ENCODE data around the gene LARGE1. TPM values are rescaled to one million over a fixed set of nuclear protein-coding genes. Genes with fewer than 3 reads are reported as not detected.

The LARGE1 gene
- total RNA-seq, 1 donor, result 22.8 TPM

DNA sequence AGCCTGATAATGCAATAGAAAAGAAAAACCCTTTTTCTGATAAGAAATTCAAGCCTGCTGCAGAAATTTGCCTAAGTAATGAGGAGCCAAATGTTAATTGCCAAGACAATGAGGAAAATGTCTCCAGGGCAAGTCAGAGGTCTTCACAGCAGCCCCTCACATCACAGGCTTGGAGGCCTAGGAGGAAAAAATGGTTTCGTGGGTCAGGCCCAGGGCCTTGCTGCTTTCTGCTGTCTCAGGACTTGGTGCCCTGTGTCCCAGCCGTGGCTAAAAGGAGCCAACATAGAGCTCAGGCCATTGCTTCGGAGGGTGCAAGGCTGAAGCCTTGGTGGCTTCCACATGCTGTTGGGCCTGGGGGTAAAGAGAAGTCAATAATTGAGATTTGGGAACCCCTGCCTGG is 131.3 kb downstream of the LARGE1 start:
- no peaks in the 10 kb centered on the region for H4K20me1 ChIP-seq (ENCODE audit: insufficient read depth, low read length)
- peaks cover 3% of the 10 kb centered on the region for H3K4me1 ChIP-seq (ENCODE audit: insufficient read depth, low read length)
- no peak for DNase-seq (ENCODE audit: insufficient read length, low spot score, missing footprints)
- no peaks in the 10 kb centered on the region for H3K79me2 ChIP-seq (ENCODE audit: insufficient read depth, low read length)
- TF ChIP-seq, protein P1, sequence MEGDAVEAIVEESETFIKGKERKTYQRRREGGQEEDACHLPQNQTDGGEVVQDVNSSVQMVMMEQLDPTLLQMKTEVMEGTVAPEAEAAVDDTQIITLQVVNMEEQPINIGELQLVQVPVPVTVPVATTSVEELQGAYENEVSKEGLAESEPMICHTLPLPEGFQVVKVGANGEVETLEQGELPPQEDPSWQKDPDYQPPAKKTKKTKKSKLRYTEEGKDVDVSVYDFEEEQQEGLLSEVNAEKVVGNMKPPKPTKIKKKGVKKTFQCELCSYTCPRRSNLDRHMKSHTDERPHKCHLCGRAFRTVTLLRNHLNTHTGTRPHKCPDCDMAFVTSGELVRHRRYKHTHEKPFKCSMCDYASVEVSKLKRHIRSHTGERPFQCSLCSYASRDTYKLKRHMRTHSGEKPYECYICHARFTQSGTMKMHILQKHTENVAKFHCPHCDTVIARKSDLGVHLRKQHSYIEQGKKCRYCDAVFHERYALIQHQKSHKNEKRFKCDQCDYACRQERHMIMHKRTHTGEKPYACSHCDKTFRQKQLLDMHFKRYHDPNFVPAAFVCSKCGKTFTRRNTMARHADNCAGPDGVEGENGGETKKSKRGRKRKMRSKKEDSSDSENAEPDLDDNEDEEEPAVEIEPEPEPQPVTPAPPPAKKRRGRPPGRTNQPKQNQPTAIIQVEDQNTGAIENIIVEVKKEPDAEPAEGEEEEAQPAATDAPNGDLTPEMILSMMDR (IDR thresholded peaks at IDR 0.05; ENCODE audit: extremely low read depth, low read depth, low read length), result no peak
- no peak overlapping the region for H2AFZ ChIP-seq (ENCODE audit: low read length)
- peaks cover 2% of the 10 kb centered on the region for H3K9me3 ChIP-seq (ENCODE audit: low read depth, low read length)
- no peaks in the 10 kb centered on the region for H3K36me3 ChIP-seq (ENCODE audit: insufficient read depth, low read length)
- no peaks in the 10 kb centered on the region for H3K27me3 ChIP-seq (ENCODE audit: insufficient read depth, low read length)
- no peak overlapping the region for H3K27ac ChIP-seq (ENCODE audit: low read depth, low read length)
- H3K4me2 ChIP-seq (ENCODE audit: insufficient read depth, low read length), result no peak overlapping the region
- H3K4me3 ChIP-seq (ENCODE audit: insufficient read depth, low read length), result no peak overlapping the region

DNA sequence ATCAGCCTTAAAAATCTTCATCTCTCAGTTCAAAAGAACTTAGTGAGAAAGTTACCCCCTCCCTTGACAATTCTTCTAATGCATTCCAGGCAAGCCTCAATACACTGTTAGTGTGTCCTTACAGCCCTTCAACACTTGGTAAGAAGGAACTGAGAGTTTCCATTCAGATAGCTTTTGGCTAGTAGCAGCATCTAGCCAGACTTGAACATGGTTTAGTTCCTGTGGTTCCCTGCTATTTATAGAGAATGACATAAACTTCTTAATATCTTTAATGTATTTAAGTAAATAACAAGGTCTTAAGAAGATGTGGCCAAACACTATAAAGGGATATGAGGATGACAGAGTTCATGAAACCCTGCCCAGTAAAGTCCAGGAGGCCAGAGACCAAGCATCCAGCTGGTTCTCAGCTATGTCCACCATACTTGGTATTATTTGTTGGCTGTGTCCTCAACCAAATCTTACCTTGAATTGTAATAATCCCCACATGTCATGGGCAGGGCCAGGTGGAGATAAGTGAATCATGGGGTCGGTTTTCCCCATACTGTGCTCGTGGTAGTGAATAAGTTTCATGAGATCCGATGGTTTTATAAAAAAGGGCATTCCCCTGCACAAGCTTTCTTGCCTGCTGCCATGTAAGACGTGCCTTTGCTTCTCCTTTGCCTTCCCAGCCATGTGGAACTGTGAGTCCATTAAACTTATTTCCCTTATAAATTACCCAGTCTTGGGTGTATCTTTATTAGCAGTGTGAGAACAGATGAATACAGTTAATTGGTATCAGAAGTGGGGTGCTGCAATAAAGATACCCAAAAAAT is 132.4 kb downstream of the LARGE1 start:
- Histone ChIP-seq H3K27me3 (ENCODE audit: insufficient read depth, low read length) (no peaks in the 10 kb centered on the region), H3K36me3 (ENCODE audit: insufficient read depth, low read length) (no peaks in the 10 kb centered on the region), H2AFZ (ENCODE audit: low read length) (no peak overlapping the region), H3K4me1 (ENCODE audit: insufficient read depth, low read length) (peaks cover 3% of the 10 kb centered on the region), H4K20me1 (ENCODE audit: insufficient read depth, low read length) (no peaks in the 10 kb centered on the region), H3K4me3 (ENCODE audit: insufficient read depth, low read length) (no peak overlapping the region), H3K9me3 (ENCODE audit: low read depth, low read length) (peaks cover 2% of the 10 kb centered on the region), H3K27ac (ENCODE audit: low read depth, low read length) (no peak overlapping the region), H3K79me2 (ENCODE audit: insufficient read depth, low read length) (no peaks in the 10 kb centered on the region), H3K4me2 (ENCODE audit: insufficient read depth, low read length) (no peak overlapping the region)
- DNase-seq (ENCODE audit: insufficient read length, low spot score, missing footprints), result no peak
- TF ChIP-seq, protein P1 (IDR thresholded peaks at IDR 0.05; ENCODE audit: extremely low read depth, low read depth, low read length), result no peak

DNA sequence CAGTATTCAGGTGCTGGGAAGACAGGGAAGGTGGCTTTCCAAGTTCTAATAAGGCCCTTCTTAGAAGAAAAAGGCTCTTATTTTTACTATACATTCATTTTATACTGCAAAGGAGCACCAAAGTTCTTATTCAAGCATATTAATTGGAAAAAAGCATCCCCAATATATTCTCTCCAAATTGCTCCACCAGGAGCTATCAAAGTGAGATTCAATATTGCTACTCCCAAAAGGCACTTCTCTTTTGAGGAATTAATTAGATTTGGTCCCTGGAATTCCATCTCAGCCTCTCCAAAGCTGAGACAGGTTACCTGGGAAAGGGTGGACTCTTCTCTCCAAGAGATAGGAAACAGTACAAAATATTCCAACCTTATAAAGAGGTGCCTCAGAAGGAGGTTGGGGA is 134.1 kb downstream of the LARGE1 start:
- no peak for DNase-seq (ENCODE audit: insufficient read length, low spot score, missing footprints)
- H3K27me3 ChIP-seq (ENCODE audit: insufficient read depth, low read length), result no peaks in the 10 kb centered on the region
- no peak overlapping the region for H3K4me3 ChIP-seq (ENCODE audit: insufficient read depth, low read length)
- H3K27ac ChIP-seq (ENCODE audit: low read depth, low read length), result no peak overlapping the region
- no peaks in the 10 kb centered on the region for H3K79me2 ChIP-seq (ENCODE audit: insufficient read depth, low read length)
- no peaks in the 10 kb centered on the region for H4K20me1 ChIP-seq (ENCODE audit: insufficient read depth, low read length)
- no peak overlapping the region for H3K4me2 ChIP-seq (ENCODE audit: insufficient read depth, low read length)
- peaks cover 2% of the 10 kb centered on the region for H3K9me3 ChIP-seq (ENCODE audit: low read depth, low read length)
- no peak overlapping the region for H2AFZ ChIP-seq (ENCODE audit: low read length)
- TF ChIP-seq, protein P1 (IDR thresholded peaks at IDR 0.05; ENCODE audit: extremely low read depth, low read depth, low read length), result no peak
- no peaks in the 10 kb centered on the region for H3K36me3 ChIP-seq (ENCODE audit: insufficient read depth, low read length)
- peaks cover 3% of the 10 kb centered on the region for H3K4me1 ChIP-seq (ENCODE audit: insufficient read depth, low read length)

DNA sequence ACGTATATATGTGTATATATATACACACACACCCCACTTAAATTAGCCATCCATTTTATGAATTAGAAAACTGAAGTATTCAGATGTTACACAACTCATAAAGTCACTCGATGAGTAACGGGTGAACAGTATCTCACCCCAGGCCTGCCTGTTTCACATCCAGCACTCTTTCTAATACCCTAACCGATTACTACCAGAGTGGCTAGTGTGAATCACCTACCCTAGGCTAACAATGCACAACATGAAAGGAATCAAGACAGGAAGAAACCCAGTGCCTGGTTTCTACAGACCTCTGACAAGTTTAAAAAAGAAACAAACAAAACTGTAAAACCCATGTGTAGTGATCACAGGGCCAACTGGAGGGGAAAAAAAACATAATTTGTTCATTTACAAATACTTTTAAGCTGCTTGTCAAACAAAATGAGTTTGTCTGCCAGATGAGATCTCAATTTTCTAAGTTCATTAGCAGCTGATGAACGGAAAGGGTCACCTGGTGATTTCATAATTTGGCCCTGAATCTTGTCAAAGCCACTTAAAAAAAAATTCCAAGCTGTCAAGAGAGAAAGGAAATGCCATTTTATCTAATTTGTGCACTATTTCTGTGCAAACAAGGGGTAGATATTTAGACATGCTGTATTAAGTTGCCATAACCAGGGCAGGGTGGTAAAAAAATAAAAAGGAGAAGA is 134.8 kb downstream of the LARGE1 start:
- H4K20me1 ChIP-seq (ENCODE audit: insufficient read depth, low read length), result no peaks in the 10 kb centered on the region
- no peak overlapping the region for H3K4me3 ChIP-seq (ENCODE audit: insufficient read depth, low read length)
- DNase-seq (ENCODE audit: insufficient read length, low spot score, missing footprints), result peak; percentile 72
- H3K79me2 ChIP-seq (ENCODE audit: insufficient read depth, low read length), result no peaks in the 10 kb centered on the region
- no peaks in the 10 kb centered on the region for H3K27me3 ChIP-seq (ENCODE audit: insufficient read depth, low read length)
- TF ChIP-seq, protein P1 (IDR thresholded peaks at IDR 0.05; ENCODE audit: extremely low read depth, low read depth, low read length), result no peak
- H3K9me3 ChIP-seq (ENCODE audit: low read depth, low read length), result peaks cover 2% of the 10 kb centered on the region
- peak overlapping the region; percentile 20 for H3K27ac ChIP-seq (ENCODE audit: low read depth, low read length)
- H2AFZ ChIP-seq (ENCODE audit: low read length), result no peak overlapping the region
- no peaks in the 10 kb centered on the region for H3K36me3 ChIP-seq (ENCODE audit: insufficient read depth, low read length)
- H3K4me2 ChIP-seq (ENCODE audit: insufficient read depth, low read length), result no peak overlapping the region
- peaks cover 3% of the 10 kb centered on the region for H3K4me1 ChIP-seq (ENCODE audit: insufficient read depth, low read length)

Data from osteoblast (primary cell).